K562 (cell line): ENCODE data around the gene MMEL1. TPM values are rescaled to one million over a fixed set of nuclear protein-coding genes. Genes with fewer than 3 reads are reported as not detected.

ENCODE experiments used
- AFF4 ChIP-seq: sonication (generic); formaldehyde crosslinking; IDR thresholded peaks from 2 replicates; pipeline ENCODE4 v1.8.0; 2023; ENCODE audit warnings: mild to moderate bottlenecking, missing genetic modification reagents
- ATF7 ChIP-seq: fragments of 450-650 bp; IDR thresholded peaks from 2 replicates; pipeline ENCODE4 v1.7.1; 2014; ENCODE audit warnings: mild to moderate bottlenecking, moderate library complexity
- CGGBP1 ChIP-seq: fragments of 250-450 bp; sonication (Bioruptor Pico); IDR thresholded peaks from 2 replicates; pipeline ENCODE4 v1.9.0; 2021; ENCODE audit warnings: mild to moderate bottlenecking
- E2F1 ChIP-seq: sonication (generic); formaldehyde crosslinking; IDR thresholded peaks from 2 replicates; pipeline ENCODE4 v1.8.1; 2023; ENCODE audit warnings: mild to moderate bottlenecking, missing genetic modification reagents, moderate library complexity
- KAT7 ChIP-seq: sonication (generic); formaldehyde crosslinking; IDR thresholded peaks from 2 replicates; pipeline ENCODE4 v1.8.0; 2022; ENCODE audit warnings: missing genetic modification reagents, mild to moderate bottlenecking, borderline replicate concordance
- ZBTB11 ChIP-seq, 3 experiments: fragments of 200-800 bp in 1 of 3; fragments of 250-450 bp in 1 of 3; fragments of 450-650 bp in 1 of 3; sonication (Bioruptor Pico) in 1 of 3; sonication (Bioruptor generic) in 1 of 3; formaldehyde crosslinking in 1 of 3; IDR thresholded peaks; 2 replicates each; pipeline versions ENCODE4 v1.6.1 to v1.8.0; 2016 to 2022; ENCODE audit warnings: mild to moderate bottlenecking in 2 of 3, missing genetic modification characterization in 2 of 3, missing compliant biosample characterization in 1 of 3, moderate library complexity in 1 of 3
- ZNF407 ChIP-seq: fragments of 450-650 bp; IDR thresholded peaks from 2 replicates; pipeline ENCODE4 v1.6.1; 2016; ENCODE audit warnings: low read depth
- ZNF584 ChIP-seq: fragments of 200-800 bp; sonication (Bioruptor generic); IDR thresholded peaks from 2 replicates; pipeline ENCODE4 v1.6.1; 2016; ENCODE audit warnings: low read depth, mild to moderate bottlenecking, missing genetic modification characterization, missing compliant biosample characterization
- ZNF75A ChIP-seq: fragments of 450-650 bp; formaldehyde crosslinking; IDR thresholded peaks from 2 replicates; pipeline ENCODE4 v1.4.0; 2020; ENCODE audit warnings: mild to moderate bottlenecking
- polyA plus RNA-seq, 8 experiments: library from polyadenylated mRNA; depleted of rRNA in 4 of 8; stranded (reverse) in 5 of 8; unstranded in 3 of 8; fragments of >200 nt; fragmentation: Nextera tagmentation in 2 of 8; fragmentation: Illumina TruSeq in 1 of 8; extraction: Ambion mirVana in 2 of 8; extraction: Trizol in 1 of 8; gene quantifications; 2 replicates each; pipeline versions ENCODE4 v1.2.1 to v1.2.3, GENCODE V29; 2011 to 2014; ENCODE audit warnings: inconsistent platforms in 1 of 8, missing spikeins in 1 of 8
- total RNA-seq, 7 experiments: library from RNA; depleted of rRNA in 6 of 7; stranded (reverse); fragments of >200 nt in 6 of 7; fragmentation: Illumina TruSeq in 2 of 7; extraction: Trizol in 2 of 7; gene quantifications; 2 replicates each; pipeline versions ENCODE4 v1.2.1 to v1.2.3, GENCODE V29; 2011 to 2021; ENCODE audit warnings: low replicate concordance in 1 of 7

Gene MMEL1
- total and polyA plus RNA-seq, 9 of the 15 experiments (the other 6 are each of a cell fraction or from before 2014, with no cell fraction given), result not detected

GRCh38 chr1:2548068-2548589, 84.7 kb downstream of the MMEL1 start (continued):
- TF ChIP-seq CGGBP1 (no peak), KAT7 (peak; percentile 90), ZBTB11 (CRISPR knock-in tag; IDR thresholded peaks at IDR 0.05) (no peak), ZNF407 (0 out of 2 replicates have a peak, but pooled peaks have one; percentile 31), E2F1 (CRISPR knock-in tag) (0 out of 2 replicates have a peak, but pooled peaks have one; percentile 52), ATF7 (no peak; the same call in 1 of the 2 replicates), AFF4 (CRISPR knock-in tag) (peak; percentile 58; the same call in 1 of the 2 replicates), ZNF584 (CRISPR knock-in tag) (no peak), ZNF75A (CRISPR knock-in tag) (no peak)
